ENCODE measurements around the gene STAP2. TPM values are rescaled to one million over a fixed set of nuclear protein-coding genes. Genes with fewer than 3 reads are reported as not detected.

The STAP2 gene
- total RNA-seq, 2 donors from 2014 or later = 17.9 to 31.0 TPM

GRCh38 chr19:4360641-4361151 lies 22.1 kb upstream of the STAP2 start:
- DNase-seq (no peak), ATAC-seq (no peak)
- WGBS, 2 donors = 60 to 75% methylated on average over 2 to 12 of the region's 12 CpGs
- TF ChIP-seq POLR2A (IDR thresholded peaks at IDR 0.05) = no peak
- TF ChIP-seq, protein P1, sequence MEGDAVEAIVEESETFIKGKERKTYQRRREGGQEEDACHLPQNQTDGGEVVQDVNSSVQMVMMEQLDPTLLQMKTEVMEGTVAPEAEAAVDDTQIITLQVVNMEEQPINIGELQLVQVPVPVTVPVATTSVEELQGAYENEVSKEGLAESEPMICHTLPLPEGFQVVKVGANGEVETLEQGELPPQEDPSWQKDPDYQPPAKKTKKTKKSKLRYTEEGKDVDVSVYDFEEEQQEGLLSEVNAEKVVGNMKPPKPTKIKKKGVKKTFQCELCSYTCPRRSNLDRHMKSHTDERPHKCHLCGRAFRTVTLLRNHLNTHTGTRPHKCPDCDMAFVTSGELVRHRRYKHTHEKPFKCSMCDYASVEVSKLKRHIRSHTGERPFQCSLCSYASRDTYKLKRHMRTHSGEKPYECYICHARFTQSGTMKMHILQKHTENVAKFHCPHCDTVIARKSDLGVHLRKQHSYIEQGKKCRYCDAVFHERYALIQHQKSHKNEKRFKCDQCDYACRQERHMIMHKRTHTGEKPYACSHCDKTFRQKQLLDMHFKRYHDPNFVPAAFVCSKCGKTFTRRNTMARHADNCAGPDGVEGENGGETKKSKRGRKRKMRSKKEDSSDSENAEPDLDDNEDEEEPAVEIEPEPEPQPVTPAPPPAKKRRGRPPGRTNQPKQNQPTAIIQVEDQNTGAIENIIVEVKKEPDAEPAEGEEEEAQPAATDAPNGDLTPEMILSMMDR (IDR thresholded peaks at IDR 0.05) = no peak
- peaks cover 13 to 30% of the 10 kb centered on the region in 2 donors for H3K36me3 ChIP-seq (replicated peaks in 1 of 2; ENCODE audit: insufficient read depth in 1 of 2, low read depth in 2 of 2)
- H3K27ac ChIP-seq = no peak overlapping the region
- intact Hi-C loops (cut with DNase I) = no loop called here
- H3K9me3 ChIP-seq = no peaks in the 10 kb centered on the region
- no peaks in the 10 kb centered on the region for H3K4me1 ChIP-seq
- H3K4me3 ChIP-seq = no peak overlapping the region
- no peaks in the 10 kb centered on the region for H3K27me3 ChIP-seq

GRCh38 chr19:4360081-4360569 lies 21.5 kb upstream of the STAP2 start:
- WGBS, 2 donors = 80 to 82% methylated on average over 3 to 9 of the region's 9 CpGs
- Histone ChIP-seq H3K27me3 (no peaks in the 10 kb centered on the region), H3K36me3 (replicated peaks in 1 of 2; ENCODE audit: insufficient read depth in 1 of 2, low read depth in 2 of 2) (peaks cover 9 to 25% of the 10 kb centered on the region in 2 donors), H3K4me3 (no peak overlapping the region), H3K4me1 (no peaks in the 10 kb centered on the region), H3K27ac (no peak overlapping the region), H3K9me3 (no peaks in the 10 kb centered on the region)
- TF ChIP-seq, protein P1 (IDR thresholded peaks at IDR 0.05) = no peak
- no peak for TF ChIP-seq POLR2A (IDR thresholded peaks at IDR 0.05)
- intact Hi-C loops (cut with DNase I) = no loop called here
- no peak for ATAC-seq
- no peak for DNase-seq

DNA sequence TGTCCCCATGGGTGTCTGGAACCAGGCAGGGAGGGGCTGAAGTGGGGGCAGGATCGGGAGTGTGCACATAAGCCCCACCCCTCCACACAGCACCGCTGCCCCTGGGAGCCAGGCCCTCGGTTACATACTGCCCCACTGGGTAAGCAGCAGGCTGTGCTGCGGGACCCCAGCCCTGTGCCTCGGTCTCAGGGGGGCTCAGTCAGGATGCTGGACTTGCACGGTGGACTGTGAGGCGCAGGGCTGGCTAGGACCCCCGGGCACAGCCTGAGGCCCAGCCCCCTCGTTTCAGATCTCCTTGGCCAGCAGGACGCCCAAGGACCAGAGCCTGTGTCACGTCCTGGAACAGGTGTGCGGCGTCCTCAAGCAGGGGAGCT lies 21.0 kb upstream of the STAP2 start:
- ATAC-seq (no peak), DNase-seq (no peak)
- no peak for TF ChIP-seq POLR2A (IDR thresholded peaks at IDR 0.05)
- TF ChIP-seq, protein P1 (IDR thresholded peaks at IDR 0.05) = no peak
- H3K36me3 ChIP-seq (replicated peaks in 1 of 2; ENCODE audit: insufficient read depth in 1 of 2, low read depth in 2 of 2) = peaks cover 6 to 25% of the 10 kb centered on the region in 2 donors
- intact Hi-C loops (cut with DNase I) = no loop called here
- H3K27ac ChIP-seq = no peak overlapping the region
- no peaks in the 10 kb centered on the region for H3K4me1 ChIP-seq
- WGBS, 2 donors = 88% methylated on average over 13 of the region's 13 CpGs; no CpG with 5 or more reads in 1 of the 2 donors
- no peak overlapping the region for H3K4me3 ChIP-seq
- H3K9me3 ChIP-seq = no peaks in the 10 kb centered on the region
- H3K27me3 ChIP-seq = no peaks in the 10 kb centered on the region

GRCh38 chr19:4358709-4359626 lies 20.3 kb upstream of the STAP2 start:
- H3K4me1 ChIP-seq = no peaks in the 10 kb centered on the region
- peaks cover 6 to 23% of the 10 kb centered on the region in 2 donors for H3K36me3 ChIP-seq (replicated peaks in 1 of 2; ENCODE audit: insufficient read depth in 1 of 2, low read depth in 2 of 2)
- intact Hi-C loops (cut with DNase I) = no loop called here
- no peaks in the 10 kb centered on the region for H3K9me3 ChIP-seq
- H3K4me3 ChIP-seq = no peak overlapping the region
- WGBS, 2 donors = 85 to 86% methylated on average over 9 to 24 of the region's 25 CpGs
- H3K27me3 ChIP-seq = no peaks in the 10 kb centered on the region
- TF ChIP-seq, protein P1 (IDR thresholded peaks at IDR 0.05) = no peak
- TF ChIP-seq POLR2A (IDR thresholded peaks at IDR 0.05) = no peak
- no peak overlapping the region for H3K27ac ChIP-seq
- no peak for ATAC-seq
- DNase-seq = no peak
